ENCODE data around the gene YY2. TPM values are rescaled to one million over a fixed set of nuclear protein-coding genes. Genes with fewer than 3 reads are reported as not detected.
"Not testable (repeated sequence)": the region's sequence is repeated elsewhere in the genome, so short reads cannot be mapped to it uniquely, and the experiment has no call there.

Gene YY2
- total RNA-seq, 1 donor from 2014 or later: 2.7 TPM

DNA sequence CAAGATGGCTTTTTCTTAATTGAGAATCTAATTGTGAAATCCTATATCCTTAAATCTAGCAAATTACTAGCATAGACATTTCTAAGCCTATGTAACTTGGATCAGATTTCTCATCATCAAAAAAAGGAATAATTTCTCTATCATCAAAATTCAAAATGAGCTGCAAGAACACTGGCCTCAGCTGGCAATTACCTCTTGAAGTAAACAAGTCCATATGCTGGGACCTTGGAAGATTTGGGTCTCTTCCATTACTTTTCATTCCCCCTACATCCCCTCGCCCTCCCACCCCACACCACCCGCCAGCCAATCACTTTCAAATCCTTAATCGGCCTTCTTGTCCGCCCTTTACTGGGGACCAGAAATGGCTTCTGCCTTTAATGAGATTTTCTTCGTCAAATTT lies 39.7 kb upstream of the YY2 start:
- no peaks in the 10 kb centered on the region for H3K4me1 Mint-ChIP-seq (ENCODE audit: unreplicated experiment)
- TF ChIP-seq, protein P1, sequence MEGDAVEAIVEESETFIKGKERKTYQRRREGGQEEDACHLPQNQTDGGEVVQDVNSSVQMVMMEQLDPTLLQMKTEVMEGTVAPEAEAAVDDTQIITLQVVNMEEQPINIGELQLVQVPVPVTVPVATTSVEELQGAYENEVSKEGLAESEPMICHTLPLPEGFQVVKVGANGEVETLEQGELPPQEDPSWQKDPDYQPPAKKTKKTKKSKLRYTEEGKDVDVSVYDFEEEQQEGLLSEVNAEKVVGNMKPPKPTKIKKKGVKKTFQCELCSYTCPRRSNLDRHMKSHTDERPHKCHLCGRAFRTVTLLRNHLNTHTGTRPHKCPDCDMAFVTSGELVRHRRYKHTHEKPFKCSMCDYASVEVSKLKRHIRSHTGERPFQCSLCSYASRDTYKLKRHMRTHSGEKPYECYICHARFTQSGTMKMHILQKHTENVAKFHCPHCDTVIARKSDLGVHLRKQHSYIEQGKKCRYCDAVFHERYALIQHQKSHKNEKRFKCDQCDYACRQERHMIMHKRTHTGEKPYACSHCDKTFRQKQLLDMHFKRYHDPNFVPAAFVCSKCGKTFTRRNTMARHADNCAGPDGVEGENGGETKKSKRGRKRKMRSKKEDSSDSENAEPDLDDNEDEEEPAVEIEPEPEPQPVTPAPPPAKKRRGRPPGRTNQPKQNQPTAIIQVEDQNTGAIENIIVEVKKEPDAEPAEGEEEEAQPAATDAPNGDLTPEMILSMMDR (conservative IDR thresholded peaks at IDR 0.05): no peak
- no peak for DNase-seq (ENCODE audit: extremely low spot score, unreplicated experiment)
- H3K36me3 Mint-ChIP-seq: no peaks in the 10 kb centered on the region
- no peak overlapping the region for H3K27ac Mint-ChIP-seq
- H3K9me3 Mint-ChIP-seq: no peaks in the 10 kb centered on the region
- no peak overlapping the region for H3K4me3 Mint-ChIP-seq
- H3K27me3 Mint-ChIP-seq: no peaks in the 10 kb centered on the region

DNA sequence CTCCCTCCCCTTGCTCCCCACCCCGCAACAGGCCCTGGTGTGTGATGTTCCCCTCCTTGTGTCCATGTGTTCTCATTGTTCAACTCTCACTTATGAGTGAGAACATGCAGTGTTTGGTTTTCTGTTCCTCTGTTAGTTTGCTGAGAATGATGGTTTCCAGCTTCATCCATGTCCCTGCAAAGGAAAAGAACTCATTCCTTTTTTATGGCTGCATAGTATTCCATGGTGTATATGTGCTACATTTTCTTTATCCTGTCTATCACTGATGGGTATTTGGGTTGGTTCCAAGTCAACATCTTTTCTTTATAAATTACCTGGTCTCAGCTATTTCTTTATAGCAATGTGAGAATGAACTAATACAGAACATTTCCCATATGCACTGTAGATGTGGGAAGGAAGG lies 35.6 kb upstream of the YY2 start:
- not testable (repeated sequence) for H3K27me3 Mint-ChIP-seq; DNase-seq (ENCODE audit: extremely low spot score, unreplicated experiment); H3K4me3 Mint-ChIP-seq; H3K9me3 Mint-ChIP-seq; H3K4me1 Mint-ChIP-seq (ENCODE audit: unreplicated experiment); H3K27ac Mint-ChIP-seq; H3K36me3 Mint-ChIP-seq

DNA sequence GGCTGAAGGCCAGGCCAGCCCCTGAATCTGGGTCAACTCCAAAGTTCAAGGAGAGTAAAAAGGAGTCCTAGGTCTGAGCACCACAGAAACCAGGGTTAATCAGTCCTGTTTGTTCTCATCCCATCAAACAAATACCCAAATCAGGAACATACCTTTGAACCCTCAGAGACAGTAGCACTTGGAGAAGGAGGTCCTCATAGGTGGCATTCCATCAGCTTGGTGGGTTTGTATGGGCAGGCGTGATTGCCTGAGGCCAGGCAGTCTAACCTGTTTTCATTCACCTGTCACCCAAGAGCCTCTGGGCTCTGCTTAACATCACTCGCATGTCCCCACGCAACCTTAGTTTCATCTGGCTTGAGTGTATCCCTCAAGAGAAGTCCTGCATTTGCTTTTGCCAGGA lies 33.9 kb upstream of the YY2 start:
- TF ChIP-seq, protein P1 (conservative IDR thresholded peaks at IDR 0.05): no peak
- Mint-ChIP-seq H3K4me3 (no peak overlapping the region), H3K27me3 (no peaks in the 10 kb centered on the region), H3K36me3 (no peaks in the 10 kb centered on the region), H3K9me3 (no peaks in the 10 kb centered on the region), H3K4me1 (ENCODE audit: unreplicated experiment) (no peaks in the 10 kb centered on the region), H3K27ac (no peak overlapping the region)
- no peak for DNase-seq (ENCODE audit: extremely low spot score, unreplicated experiment)

DNA sequence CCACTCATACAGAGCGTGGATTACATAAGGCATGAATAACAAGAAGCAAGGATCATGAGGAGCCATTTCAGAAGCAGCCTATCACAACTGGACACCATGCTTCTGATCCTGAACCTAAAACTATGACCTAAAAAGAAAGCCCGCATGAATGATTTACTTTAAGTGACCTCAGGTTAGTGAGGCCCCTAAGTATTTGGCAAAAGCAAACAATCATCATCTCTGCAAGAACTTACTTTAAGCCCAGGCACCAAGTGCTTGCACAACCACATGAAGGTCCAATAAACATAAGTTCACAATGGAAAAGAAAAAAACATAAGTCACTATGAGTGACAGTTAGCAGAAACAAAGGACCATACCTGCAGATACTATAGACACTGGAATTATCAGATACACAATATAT lies 24.3 kb upstream of the YY2 start:
- Mint-ChIP-seq H3K36me3 (no peaks in the 10 kb centered on the region), H3K4me1 (ENCODE audit: unreplicated experiment) (no peaks in the 10 kb centered on the region), H3K4me3 (no peak overlapping the region), H3K27me3 (no peaks in the 10 kb centered on the region), H3K27ac (no peak overlapping the region), H3K9me3 (no peaks in the 10 kb centered on the region)
- no peak for DNase-seq (ENCODE audit: extremely low spot score, unreplicated experiment)
- TF ChIP-seq, protein P1 (conservative IDR thresholded peaks at IDR 0.05): no peak

DNA sequence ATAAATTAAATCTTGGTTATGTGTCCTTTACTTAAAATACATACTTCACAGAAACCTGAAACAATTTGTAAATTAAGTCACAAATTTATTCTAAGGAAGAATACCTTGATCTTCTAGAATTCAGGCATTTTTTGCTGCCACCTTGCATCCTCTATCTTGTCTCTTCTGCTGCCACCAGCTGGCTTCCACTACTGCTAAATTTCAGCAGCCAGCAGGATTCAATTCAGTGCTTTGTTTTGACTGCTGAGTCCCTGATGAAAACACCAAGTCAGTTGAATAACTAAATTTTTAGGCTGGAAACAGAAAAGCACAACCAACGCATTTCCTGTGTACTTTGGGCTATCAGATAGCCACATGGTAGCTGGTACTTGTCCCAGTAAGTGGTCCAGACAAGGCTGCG lies 18.7 kb upstream of the YY2 start:
- Mint-ChIP-seq H3K36me3 (no peaks in the 10 kb centered on the region), H3K4me3 (no peak overlapping the region), H3K27me3 (no peaks in the 10 kb centered on the region), H3K4me1 (ENCODE audit: unreplicated experiment) (no peaks in the 10 kb centered on the region), H3K27ac (no peak overlapping the region), H3K9me3 (no peaks in the 10 kb centered on the region)
- TF ChIP-seq, protein P1 (conservative IDR thresholded peaks at IDR 0.05): no peak
- DNase-seq (ENCODE audit: extremely low spot score, unreplicated experiment): no peak

DNA sequence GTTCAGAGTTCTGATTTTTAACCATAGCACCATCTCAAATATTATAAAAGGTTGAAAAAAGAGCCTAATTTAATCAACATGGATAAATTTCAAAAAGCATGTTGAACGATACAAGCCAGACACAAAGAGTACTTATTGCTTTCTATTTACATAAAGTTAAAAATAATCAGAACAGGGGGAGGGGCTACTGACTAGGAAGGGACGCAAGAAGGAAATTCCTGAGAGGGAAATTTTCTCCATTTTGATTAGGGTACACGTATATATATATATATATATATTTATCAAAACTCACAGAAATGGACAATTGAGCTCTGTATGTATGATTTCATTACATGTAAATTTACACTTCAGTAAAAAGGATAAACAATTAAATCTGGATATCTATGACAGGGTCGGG lies 16.9 kb upstream of the YY2 start:
- H3K4me3 Mint-ChIP-seq: peak overlapping the region; percentile 94
- peaks cover 4% of the 10 kb centered on the region for H3K36me3 Mint-ChIP-seq
- H3K9me3 Mint-ChIP-seq: no peaks in the 10 kb centered on the region
- no peaks in the 10 kb centered on the region for H3K27me3 Mint-ChIP-seq
- H3K27ac Mint-ChIP-seq: peak overlapping the region; percentile 94
- no peak for DNase-seq (ENCODE audit: extremely low spot score, unreplicated experiment)
- no peaks in the 10 kb centered on the region for H3K4me1 Mint-ChIP-seq (ENCODE audit: unreplicated experiment)
- TF ChIP-seq, protein P1 (conservative IDR thresholded peaks at IDR 0.05): no peak

All from type B pancreatic cell (in vitro differentiated cells).